GF-D8 (cell line): ENCODE measurements around the gene PRR5.
"Not testable (repeated sequence)": the region's sequence is repeated elsewhere in the genome, so short reads cannot be mapped to it uniquely, and the experiment has no call there.

Experiments
- DNase-seq: peaks from one replicate; lab custom pipeline; 2025; lab: John Stamatoyannopoulos, UW

Gene PRR5

GRCh38 chr22:44735518-44736428, 33.8 kb downstream of the PRR5 start:
- DNase-seq = no peak

- no peak for DNase-seq
Measured at GRCh38 chr22:44736581-44737405, 34.8 kb downstream of the PRR5 start.

- DNase-seq = no peak
Measured at GRCh38 chr22:44737406-44738346, 35.7 kb downstream of the PRR5 start.

GRCh38 chr22:44738347-44738715, 36.3 kb downstream of the PRR5 start:
- no peak for DNase-seq

GRCh38 chr22:44739024-44739423, 37.0 kb downstream of the PRR5 start:
- no peak for DNase-seq

- DNase-seq = not testable (repeated sequence)
Measured at GRCh38 chr22:44739666-44740065, 37.7 kb downstream of the PRR5 start.

GRCh38 chr22:44740307-44740706, 38.3 kb downstream of the PRR5 start:
- DNase-seq = no peak

GRCh38 chr22:44741929-44742328, 39.9 kb downstream of the PRR5 start:
- no peak for DNase-seq

- DNase-seq = no peak
Measured at GRCh38 chr22:44743247-44743646, 41.2 kb downstream of the PRR5 start.

GRCh38 chr22:44743804-44744211, 41.8 kb downstream of the PRR5 start:
- no peak for DNase-seq

GRCh38 chr22:44745853-44746789, 44.1 kb downstream of the PRR5 start:
- DNase-seq = no peak

- not testable (repeated sequence) for DNase-seq
Measured at GRCh38 chr22:44747784-44748127, 45.8 kb downstream of the PRR5 start.

GRCh38 chr22:44748524-44748923, 46.5 kb downstream of the PRR5 start:
- DNase-seq = no peak

GRCh38 chr22:44750481-44750880, 48.5 kb downstream of the PRR5 start:
- DNase-seq = no peak

GRCh38 chr22:44752285-44753188, 50.5 kb downstream of the PRR5 start, which contains the start of gene ARHGAP8:
Gene ARHGAP8 (plus strand): TSS chr22:44752575. CDS start chr22:44786528, 33,953 bp downstream.
- no peak for DNase-seq

- no peak for DNase-seq
Measured at GRCh38 chr22:44753189-44754042, 51.4 kb downstream of the PRR5 start.

- no peak for DNase-seq
Measured at GRCh38 chr22:44754998-44755397, 53.0 kb downstream of the PRR5 start.

- no peak for DNase-seq
Measured at GRCh38 chr22:44755417-44755816, 53.4 kb downstream of the PRR5 start.

- no peak for DNase-seq
Measured at GRCh38 chr22:44755956-44756361, 54.0 kb downstream of the PRR5 start.
